GM18499 (cell line): Measurements from ENCODE around the gene RINL.
"Not testable (repeated sequence)": the region's sequence is repeated elsewhere in the genome, so short reads cannot be mapped to it uniquely, and the experiment has no call there.

Experiments used
- ATAC-seq: cut with Tn5 transposase; IDR thresholded peaks from one replicate; pipeline ENCODE4 v1.9.1; 2021; ENCODE audit warnings: moderate number of reproducible peaks; ENCODE audit not compliant: insufficient read depth, unreplicated experiment

The RINL gene

DNA sequence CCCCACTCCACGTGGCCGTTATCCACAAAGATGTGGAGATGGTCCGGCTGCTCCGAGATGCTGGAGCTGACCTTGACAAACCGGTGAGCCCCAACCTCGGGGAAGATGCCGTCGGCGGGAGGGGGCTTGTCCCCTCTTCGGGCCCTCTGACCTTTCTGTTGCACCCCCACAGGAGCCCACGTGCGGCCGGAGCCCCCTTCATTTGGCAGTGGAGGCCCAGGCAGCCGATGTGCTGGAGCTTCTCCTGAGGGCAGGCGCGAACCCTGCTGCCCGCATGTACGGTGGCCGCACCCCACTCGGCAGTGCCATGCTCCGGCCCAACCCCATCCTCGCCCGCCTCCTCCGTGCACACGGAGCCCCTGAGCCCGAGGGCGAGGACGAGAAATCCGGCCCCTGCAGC is 29.2 kb upstream of the RINL start:
- no peak for ATAC-seq

DNA sequence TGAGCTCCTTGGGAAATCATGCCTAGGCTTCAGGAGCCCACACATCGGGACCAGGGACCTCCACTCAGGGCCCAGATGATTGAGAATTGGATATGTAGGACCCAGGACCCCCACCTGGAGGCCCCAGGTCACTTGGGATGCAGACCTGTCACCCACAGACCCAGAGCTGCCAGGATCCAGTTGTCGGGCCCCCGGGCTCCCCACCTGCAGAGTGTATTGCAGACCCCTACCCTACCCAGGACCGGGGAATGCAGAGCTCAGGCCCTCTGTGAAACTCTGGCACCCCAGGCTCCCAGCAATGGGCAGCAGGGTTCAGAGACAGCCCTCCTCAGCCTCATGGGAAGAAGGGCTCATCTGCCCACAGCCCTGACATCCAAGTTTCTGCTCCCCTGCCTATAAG is 27.5 kb upstream of the RINL start:
- ATAC-seq, result no peak

DNA sequence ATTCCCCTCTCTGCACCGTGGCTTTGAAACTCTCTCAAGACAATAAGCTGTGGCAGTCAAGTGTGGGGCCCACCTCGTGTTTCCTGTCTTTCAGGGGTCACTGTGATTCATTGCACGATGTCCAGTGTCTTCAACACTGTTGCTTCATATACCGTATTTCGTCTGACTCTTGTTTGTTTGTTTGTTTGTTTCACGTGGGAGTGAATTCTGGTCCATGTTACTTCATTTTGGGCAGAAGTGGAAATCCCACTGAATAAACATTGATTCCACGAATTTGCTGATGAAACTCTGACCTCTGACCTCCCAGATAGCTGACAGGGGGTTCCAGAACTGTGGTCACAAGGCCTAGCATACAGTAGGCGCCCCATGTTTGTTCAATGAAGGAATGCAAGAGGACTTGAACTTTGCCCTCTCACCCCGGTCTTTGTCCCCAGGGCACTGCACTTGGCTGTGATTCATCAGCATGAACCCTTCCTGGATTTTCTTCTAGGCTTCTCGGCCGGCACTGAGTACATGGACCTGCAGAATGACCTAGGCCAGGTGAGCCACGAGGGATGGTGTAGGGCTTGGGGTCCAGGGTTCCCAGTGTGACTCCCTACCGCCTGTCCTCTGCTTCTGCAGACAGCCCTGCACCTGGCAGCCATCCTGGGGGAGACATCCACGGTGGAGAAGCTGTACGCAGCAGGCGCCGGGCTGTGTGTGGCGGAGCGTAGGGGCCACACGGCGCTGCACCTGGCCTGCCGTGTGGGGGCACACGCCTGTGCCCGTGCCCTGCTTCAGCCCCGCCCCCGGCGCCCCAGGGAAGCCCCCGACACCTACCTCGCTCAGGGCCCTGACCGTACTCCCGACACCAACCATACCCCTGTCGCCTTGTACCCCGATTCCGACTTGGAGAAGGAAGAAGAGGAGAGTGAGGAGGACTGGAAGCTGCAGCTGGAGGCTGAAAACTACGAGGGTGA is 26.8 kb upstream of the RINL start:
- ATAC-seq, result no peak

DNA sequence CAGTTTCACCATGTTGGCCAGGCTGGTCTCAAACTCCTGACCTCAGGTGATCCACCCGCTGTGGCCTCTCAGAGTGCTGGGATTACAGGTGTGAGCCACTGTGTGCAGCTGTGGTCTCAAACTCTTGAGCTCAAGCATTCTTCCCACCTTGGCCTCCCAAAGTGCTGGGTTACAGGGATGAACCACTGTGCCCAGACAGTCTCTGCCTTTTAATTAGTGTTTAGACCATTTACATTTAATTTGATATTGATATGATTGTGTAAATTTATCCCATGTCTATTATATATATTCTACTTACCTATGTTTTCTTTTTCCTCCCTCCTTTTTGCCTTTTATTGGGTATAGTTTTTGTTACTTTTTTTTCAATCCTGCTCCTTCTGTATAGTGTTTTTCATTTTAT is 23.6 kb upstream of the RINL start:
- ATAC-seq, result no peak

DNA sequence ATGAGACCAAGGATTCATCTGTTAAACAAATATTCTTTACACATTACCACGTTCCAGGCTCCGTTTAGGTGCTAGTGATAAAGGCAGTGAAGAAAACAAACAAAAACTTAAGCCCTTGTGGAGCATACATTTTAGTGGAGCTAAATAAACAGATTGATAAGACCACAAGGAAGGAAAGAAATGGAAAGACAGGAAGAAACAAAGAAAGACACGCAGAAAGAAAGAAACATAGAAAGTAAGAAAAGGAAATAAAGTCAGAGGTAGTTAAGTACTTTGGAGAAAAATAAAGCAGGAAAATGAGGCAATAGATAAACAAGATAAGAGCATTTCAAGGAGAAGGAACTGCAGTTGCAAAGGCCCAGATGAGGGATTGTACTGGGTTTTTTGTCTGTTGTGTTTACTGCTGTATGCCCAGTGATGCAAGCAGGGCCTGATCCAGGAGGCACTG is 22.7 kb upstream of the RINL start:
- ATAC-seq, result no peak

DNA sequence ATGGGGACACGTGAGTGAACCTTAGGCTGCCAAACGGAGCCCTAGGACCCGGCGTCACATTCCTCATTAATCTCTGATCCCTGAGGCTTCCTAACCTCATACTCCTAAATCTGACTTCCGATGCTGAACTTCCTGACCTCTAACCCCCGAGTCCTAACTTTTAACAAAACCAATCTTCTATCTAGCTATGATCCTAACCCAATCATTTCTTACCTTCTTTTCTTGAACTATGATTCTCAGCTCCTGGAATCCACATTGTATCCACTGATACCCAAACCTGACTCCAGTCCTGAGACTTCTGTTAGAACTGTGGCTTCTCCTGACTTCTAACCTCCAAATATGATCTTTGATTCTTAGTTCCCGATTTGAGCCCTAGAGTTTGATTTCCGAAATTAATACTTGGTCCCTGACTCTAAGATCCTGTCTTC is 22.1 kb upstream of the RINL start:
- no peak for ATAC-seq

DNA sequence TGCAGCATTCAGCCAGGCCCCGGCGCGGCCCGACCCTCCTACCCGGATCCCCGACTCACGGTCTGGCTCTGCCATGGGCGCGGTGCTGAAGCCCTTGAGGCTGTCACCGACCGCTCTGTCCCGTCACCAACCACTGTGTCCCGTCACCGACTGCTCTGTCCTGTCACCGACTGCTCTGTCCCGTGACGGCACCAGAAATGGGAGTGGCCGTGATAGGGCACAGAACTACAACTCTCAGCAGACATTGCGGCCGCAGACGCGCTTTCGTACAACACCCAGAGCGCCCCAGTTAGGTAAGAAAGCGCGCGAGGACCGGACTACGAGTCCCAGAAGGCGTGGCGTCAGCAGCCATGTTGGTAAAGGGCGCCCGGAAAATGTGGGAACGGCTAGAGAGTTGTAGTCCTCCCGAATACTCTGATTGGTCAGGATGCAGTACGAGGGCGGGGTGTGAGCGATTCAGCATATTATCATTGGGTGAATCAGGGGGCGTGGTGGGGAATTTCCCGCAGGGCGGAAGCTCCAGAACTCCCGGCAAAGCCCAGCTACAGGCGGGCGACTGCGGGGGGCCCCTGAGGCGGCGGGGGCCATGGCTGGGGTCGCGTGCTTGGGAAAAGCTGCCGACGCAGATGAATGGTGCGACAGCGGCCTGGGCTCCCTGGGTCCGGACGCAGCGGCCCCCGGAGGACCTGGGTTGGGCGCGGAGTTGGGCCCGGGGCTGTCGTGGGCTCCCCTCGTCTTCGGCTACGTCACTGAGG is 21.5 kb upstream of the RINL start, which contains the start of the genes NFKBIB and SIRT2:
Gene NFKBIB (plus strand): TSS at position 523 of the 755 bp plus-strand sequence. CDS start 64 bp downstream, at position 587.
Gene SIRT2 (minus strand): TSS at position 172 of the 755 bp plus-strand sequence. CDS start 97 bp downstream, at position 75.
- peak; percentile 86 for ATAC-seq

DNA sequence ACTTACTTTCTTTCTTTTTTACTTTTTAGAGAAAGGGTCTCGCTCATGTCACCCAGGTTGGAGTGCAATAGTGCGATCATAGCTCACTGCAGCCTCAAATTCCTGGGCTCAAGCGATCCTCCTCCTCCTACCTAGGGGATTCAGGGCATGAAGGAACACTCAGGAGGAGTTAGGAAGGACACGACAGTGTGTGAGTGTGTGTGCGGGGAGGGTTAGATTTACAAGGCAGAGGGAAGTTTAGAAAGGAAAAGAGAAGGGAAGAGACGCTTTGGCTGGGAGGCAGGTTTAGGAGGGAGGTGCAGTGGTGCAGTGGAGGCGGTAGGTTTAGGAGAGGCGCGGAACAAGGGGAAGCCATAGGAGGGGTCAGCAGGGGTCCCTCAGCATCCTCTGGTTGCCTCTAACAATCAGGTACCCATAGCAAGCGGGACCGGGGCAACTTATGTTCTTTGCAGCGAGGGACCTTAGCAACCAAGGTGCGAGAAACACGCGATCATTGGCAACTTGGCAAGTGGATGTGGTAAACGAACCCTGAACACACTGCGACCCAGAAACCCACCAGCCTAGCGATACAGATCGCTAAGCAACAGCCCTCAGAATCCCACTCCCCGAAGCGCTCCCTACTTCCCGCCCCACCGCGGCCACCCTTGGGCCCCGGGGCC is 20.8 kb upstream of the RINL start:
- no peak for ATAC-seq

DNA sequence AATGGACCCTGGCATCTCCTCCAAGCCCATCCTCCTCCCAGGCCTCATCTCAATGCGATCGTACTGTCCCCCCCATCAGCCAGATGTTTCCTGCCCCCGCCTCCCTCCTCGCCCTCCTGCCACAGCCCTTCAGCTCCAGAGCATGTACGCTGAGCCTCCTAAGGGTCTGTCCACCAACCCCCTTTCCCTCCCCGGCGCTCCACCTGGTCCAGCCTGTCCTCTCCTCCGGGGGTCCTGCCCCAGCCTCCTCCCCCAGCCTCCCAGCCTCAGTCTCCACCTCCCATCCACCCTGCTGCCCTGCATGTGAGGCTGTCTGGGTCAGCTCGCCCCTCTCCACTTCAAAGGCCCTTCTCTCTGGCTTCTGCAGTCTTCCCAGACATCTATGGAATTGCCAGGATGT is 16.9 kb upstream of the RINL start:
- no peak for ATAC-seq

DNA sequence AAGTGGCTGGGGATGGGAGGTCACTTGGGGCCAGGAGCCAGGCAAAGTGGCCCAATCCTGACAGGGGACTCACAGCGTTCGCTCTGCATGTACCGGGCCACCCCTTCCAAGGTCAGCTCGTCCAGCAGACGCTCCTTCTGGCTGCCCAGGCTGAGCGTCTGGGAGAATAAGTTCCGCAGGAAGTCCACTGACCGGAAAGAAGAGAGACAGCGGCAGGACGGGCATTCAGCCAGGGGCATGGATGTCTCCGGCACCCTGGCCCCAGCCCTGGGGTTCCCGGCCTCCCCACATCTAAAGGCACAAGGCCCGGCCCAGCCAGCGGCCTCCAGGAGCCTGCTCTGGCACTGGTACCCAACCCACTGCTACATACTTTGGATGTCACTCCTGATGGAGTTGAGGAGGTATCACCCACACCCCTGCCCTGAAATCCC is 15.3 kb upstream of the RINL start:
- ATAC-seq, result no peak

DNA sequence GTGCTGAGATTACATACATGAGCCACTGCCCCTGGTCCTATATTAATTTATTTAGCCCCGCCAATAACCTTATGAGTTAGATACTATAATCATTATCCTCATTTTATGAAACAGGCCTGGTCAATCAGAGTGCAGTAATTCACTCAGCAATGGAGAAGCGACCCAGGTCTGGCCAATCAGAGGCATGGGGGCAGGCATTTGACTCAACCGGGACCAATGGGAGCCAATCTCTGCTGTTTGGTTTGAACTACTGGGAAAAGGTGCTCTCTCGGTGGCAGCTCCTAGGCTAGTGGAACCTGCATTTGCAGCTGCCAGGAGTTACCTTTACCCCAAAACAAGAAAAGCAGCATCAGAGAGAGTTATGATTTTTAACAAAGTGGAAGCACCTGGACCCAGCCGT is 14.8 kb upstream of the RINL start:
- ATAC-seq, result no peak

DNA sequence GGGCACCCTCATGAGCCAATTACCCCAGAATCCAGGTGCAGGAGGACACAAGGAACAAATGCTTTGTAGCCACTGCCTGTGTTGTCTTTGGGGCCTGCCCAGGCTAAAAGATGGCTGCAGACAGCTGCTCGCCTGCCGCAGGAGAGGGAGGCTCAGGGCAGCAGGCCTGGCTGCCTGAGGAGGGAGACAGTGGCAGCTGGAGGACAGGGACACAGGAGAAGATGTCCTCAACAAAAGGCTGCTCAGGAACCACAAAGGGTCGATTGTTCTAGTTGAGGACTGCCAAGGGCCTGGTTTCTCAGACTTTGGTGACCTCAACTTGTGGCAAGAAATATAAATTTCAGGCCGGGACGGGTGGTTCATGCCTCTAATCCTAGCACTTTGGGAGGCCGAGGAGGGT is 13.7 kb upstream of the RINL start:
- no peak for ATAC-seq

DNA sequence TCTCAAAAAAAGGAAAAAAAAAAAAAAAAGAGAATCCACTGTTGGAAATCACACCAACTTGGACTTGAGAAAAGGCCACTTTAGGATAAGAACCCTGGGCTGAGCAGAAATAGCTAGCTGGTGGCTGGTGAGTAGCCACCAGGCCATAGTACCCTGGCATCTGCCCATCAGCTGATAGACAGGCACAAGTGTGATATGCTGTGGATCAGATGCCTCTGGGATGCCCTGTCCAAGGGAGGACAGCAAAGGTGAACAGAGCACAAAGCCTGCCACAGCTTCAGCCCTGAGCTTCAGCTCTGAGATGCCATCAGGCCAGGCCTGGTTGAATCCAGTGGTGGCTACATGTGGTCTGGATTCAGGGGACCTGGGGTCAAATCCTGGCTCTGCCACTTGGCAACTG is 12.6 kb upstream of the RINL start:
- ATAC-seq, result no peak

DNA sequence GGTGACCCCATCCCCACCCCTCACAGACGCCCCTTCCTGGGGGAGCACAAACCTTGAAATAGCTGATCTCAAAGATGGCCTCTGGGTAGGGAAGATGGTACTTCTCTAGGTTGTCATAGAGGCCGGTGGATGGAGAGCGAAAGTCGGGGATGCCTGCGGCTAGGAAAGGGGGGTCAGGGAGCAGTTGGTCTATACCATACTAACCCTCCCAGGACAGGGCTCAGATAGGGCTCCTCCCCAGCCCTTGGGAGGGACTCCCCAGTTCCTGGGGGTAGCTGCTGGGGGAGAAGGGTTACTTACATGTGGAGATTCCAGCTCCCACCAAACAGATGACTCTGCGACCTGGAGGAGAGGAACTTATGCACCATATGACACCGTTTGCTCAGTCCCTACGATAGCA is 11.7 kb upstream of the RINL start:
- no peak for ATAC-seq

DNA sequence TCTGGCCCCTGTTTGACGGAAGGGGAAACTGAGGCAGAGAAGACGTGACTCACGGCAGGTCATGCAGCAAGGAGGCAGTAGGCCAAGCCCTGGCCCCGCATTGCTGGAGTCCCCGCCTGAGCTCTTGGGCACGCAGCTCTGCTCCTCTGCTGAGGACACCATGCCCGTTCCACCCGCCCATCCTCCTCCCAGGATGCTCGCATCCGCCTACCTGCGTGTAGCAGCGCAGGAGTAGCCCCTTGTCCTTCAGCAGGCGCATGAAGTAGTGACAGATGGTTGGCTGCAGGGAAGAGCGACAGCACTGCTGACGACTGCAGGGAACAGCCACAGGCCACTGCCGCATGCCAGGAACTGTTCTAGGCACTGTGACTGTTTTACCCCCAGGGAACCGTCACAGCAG is 10.8 kb upstream of the RINL start:
- no peak for ATAC-seq

DNA sequence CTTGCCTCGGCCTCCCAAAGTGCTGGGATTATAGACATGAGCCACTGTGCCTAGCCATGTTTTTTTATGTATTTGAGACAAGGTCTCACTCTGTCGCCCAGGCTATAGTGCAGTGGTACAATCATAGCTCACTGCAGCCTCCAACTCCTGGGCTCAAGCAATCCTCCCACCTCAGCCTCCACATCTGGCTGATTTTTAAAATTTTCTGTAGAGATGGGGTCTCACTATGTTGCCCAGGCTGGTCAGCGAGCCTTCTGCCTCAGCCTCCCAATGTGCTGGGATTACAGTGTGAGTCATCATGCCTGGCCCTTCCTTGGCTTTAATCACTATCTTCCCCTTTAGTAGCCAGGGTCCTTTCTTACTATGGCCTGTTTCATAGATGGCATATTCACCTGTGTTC is 6.6 kb upstream of the RINL start:
- ATAC-seq, result not testable (repeated sequence)

DNA sequence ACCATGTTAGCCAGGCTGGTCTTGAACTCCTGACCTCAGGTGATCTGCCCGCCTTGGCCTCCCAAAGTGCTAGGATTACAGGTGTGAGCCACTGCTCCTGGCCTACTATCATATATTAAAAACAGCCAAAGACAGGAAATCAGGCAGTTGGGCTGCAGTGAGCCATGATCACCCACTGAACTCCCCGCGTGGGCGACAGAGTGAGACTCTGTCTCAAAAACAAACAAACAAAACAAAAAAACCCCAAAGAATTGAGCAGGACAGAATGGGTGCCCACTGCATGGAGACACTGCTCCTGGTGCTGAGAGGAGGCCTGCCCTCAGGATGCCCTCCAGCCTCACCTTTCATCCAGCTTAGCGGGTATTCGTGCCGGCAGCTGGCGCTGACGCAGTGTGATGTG is 5.2 kb upstream of the RINL start:
- ATAC-seq, result no peak

DNA sequence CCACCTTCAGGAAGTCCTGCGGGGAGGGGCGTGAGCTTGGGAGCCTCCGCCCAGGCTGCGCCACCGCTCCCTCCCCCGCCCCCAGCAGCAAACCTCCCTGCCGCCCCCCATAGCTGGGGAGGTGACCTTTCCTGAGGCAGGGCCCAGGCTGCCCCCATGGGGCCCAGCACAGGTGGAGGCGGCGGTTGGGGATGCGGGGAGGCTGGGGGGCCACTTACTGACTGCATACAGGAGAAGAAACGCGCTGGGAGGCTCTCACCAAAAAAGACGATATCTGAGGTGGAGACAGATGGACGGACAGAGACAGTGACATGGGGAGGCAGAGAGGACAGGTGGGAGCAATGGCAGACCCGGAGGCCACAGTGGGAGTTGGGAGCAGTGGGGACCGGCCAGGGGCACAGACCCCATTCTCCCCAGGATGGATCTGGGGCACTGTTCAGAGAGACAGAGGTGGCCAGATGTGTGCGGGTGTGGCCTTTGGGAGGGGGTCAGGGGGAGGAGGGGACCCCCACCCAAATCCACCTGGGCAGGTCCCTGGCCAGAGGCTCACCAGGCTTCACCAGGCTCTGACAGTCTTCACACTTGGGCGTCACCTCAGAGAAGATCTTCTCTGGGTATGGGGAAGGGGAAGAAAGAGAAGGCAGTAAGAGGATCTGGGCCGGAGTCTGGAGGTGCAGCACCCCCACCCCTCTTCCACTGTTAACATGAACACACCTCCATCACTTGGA is 3.0 kb upstream of the RINL start:
- no peak for ATAC-seq

DNA sequence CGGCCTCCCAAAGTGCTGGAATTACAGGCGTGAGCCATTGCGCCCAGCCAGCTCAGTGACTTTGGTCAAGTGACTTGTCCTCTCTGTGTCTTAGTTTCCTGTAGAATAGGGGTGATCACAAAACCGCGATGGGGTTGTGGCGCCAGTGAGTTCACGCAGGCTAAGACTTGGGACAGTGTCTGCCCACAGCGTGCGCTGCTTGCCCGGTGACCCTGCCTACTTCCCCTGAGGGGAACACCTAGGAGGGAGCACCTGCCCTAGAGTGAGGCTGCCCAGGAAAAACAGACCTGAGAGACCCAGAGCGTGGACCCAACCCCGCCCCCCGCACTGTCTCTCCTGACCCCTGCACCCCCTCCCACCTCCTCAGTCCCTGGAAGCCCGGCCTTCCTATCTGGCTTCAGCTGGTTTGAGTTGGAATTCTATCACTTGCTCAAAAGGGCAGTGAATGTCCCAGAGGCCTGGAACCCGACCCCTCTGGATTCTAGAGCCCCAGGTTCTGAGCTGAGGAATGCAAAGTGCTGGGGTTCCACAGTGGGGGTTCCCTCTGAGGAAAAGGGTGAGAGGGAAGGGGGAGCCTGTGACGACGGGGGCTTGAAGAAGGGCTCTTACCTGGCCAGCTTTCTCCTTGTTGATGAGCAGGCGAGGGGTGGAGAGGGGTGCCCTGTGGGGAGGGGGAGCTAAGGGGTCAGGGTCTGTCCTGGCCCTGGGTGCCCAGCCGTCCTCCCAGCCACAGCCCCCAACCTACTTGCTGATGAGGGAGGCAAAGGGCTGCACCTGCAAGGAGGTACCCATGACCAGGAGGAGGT is 2.2 kb upstream of the RINL start:
- ATAC-seq, result no peak
